ENCODE data around the gene C12orf75.

The C12orf75 gene

DNA sequence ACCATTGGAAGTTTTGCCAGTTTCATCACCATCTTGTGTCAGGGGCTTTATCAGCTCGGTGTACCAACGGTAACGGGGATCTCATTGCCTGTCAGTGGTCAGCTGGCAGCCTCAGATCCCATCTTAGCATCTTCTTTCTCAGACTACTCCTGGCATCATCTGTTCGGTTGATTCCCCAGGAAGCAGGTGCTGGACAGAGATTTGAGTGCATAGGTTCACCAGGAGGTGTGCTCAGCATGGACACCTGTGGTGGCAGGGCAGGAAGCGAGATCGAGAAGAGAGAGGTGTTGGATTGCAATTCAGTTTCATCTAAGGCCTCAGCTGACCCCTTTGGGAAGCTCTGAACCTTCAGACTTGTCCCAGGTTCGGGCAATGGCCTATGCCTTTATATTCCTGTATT lies 76.0 kb downstream of the C12orf75 start:
- peaks cover 14% of the 10 kb centered on the region for H3K9me3 ChIP-seq
- no peak overlapping the region for H3K4me2 ChIP-seq
- H3K27me3 ChIP-seq = no peaks in the 10 kb centered on the region
- H3K36me3 ChIP-seq = no peaks in the 10 kb centered on the region
- H3K4me1 ChIP-seq = peaks cover 25% of the 10 kb centered on the region
- H3K9ac ChIP-seq = no peak overlapping the region
- no peak overlapping the region for H3K4me3 ChIP-seq
- TF ChIP-seq Cebpa-rat (IDR thresholded peaks at IDR 0.05) = no peak
- H3K27ac ChIP-seq = no peak overlapping the region
- H4K20me1 ChIP-seq = no peaks in the 10 kb centered on the region

DNA sequence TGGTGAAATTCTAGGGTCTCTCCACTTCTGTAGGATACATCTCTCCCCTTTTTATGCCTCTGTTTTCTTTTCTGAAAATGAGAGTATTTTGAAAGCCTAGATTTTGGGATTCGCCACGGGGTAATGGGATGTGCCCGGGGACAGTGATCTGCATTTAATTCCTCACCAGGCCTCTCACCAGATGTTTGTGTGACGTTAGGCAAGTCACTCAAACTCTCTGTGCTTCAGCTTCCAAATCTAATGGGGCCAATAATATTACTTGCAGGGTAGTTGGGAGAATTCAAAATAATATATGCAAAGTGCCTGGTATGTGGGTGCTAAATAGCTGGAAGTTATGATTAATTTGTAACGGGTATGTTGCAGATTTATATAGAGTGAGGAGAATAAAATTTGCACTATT lies 78.8 kb downstream of the C12orf75 start:
- Histone ChIP-seq H3K4me1 (peaks cover 25% of the 10 kb centered on the region), H3K36me3 (no peaks in the 10 kb centered on the region), H3K9ac (no peak overlapping the region), H3K27ac (no peak overlapping the region), H3K9me3 (peaks cover 10% of the 10 kb centered on the region), H4K20me1 (no peaks in the 10 kb centered on the region), H3K27me3 (no peaks in the 10 kb centered on the region), H3K4me2 (peak overlapping the region; percentile 81), H3K4me3 (no peak overlapping the region)
- no peak for TF ChIP-seq Cebpa-rat (IDR thresholded peaks at IDR 0.05)

- no peak overlapping the region for H3K27ac ChIP-seq
- H3K4me3 ChIP-seq = peak overlapping the region; percentile 25; the same call in 1 of the 2 replicates
- H3K4me1 ChIP-seq = peaks cover 25% of the 10 kb centered on the region
- TF ChIP-seq Cebpa-rat (IDR thresholded peaks at IDR 0.05) = no peak
- peaks cover 3% of the 10 kb centered on the region; the same call in 1 of the 2 replicates for H3K9me3 ChIP-seq
- H3K9ac ChIP-seq = no peak overlapping the region; the same call in 1 of the 2 replicates
- H4K20me1 ChIP-seq = no peaks in the 10 kb centered on the region
- H3K36me3 ChIP-seq = no peaks in the 10 kb centered on the region
- H3K4me2 ChIP-seq = peak overlapping the region; percentile 81
- H3K27me3 ChIP-seq = no peaks in the 10 kb centered on the region
Measured at GRCh38 chr12:105409801-105410471, 79.4 kb downstream of the C12orf75 start.

- Histone ChIP-seq H3K4me1 (peaks cover 20% of the 10 kb centered on the region), H4K20me1 (no peaks in the 10 kb centered on the region), H3K9ac (no peak overlapping the region), H3K27me3 (no peaks in the 10 kb centered on the region), H3K4me2 (no peak overlapping the region), H3K27ac (no peak overlapping the region), H3K4me3 (no peak overlapping the region), H3K36me3 (no peaks in the 10 kb centered on the region), H3K9me3 (no peaks in the 10 kb centered on the region)
- no peak for TF ChIP-seq Cebpa-rat (IDR thresholded peaks at IDR 0.05)
Measured at GRCh38 chr12:105413911-105414487, 83.5 kb downstream of the C12orf75 start.

DNA sequence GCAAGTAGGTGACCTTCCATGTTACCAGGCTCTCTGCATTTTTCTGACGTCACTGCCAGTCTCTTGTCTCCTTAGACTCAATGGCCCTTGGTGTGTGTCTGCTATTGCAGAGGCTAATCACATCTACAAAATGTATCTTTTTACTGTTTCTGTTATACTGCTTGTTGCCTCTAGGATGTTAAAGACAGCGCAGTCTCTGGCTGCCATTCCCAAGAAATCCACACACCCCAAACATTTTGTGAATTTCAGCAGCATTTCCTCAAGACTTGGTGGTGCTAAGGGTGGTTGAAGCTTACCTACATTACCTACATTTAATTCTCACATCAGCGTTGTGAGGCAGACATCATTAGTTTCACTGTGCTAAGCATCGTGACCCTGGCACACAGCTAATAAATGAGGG lies 87.2 kb downstream of the C12orf75 start:
- Histone ChIP-seq H3K36me3 (no peaks in the 10 kb centered on the region), H3K4me3 (no peak overlapping the region), H3K4me2 (no peak overlapping the region), H3K9me3 (no peaks in the 10 kb centered on the region), H4K20me1 (no peaks in the 10 kb centered on the region), H3K27me3 (no peaks in the 10 kb centered on the region), H3K9ac (no peak overlapping the region), H3K4me1 (no peaks in the 10 kb centered on the region), H3K27ac (no peak overlapping the region)
- TF ChIP-seq Cebpa-rat (IDR thresholded peaks at IDR 0.05) = no peak

DNA sequence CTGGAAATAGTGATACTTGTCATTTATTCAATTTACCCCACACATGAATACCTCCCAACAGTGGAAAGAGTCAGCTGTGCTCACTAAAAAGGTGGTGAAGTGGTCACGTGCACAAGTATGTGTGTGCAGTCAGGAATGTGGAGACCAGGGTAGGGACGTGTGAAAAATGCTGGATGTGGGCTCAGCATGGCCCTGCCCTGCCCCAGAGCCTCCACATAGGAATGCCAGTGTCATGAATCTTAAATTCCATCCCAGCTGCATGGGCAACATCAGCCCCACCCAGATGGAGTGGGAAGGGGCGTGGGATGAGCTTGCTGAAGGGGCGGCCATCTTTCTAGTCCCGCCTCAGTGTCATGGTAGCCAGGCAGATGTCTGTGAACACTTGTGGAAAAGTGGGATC lies 87.7 kb downstream of the C12orf75 start:
- no peak overlapping the region for H3K4me3 ChIP-seq
- H3K27me3 ChIP-seq = no peaks in the 10 kb centered on the region
- H3K9me3 ChIP-seq = no peaks in the 10 kb centered on the region
- H4K20me1 ChIP-seq = no peaks in the 10 kb centered on the region
- H3K9ac ChIP-seq = no peak overlapping the region
- no peaks in the 10 kb centered on the region for H3K36me3 ChIP-seq
- no peak overlapping the region for H3K4me2 ChIP-seq
- no peaks in the 10 kb centered on the region for H3K4me1 ChIP-seq
- no peak for TF ChIP-seq Cebpa-rat (IDR thresholded peaks at IDR 0.05)
- no peak overlapping the region for H3K27ac ChIP-seq

- H3K36me3 ChIP-seq = no peaks in the 10 kb centered on the region
- H3K4me1 ChIP-seq = no peaks in the 10 kb centered on the region
- TF ChIP-seq Cebpa-rat (IDR thresholded peaks at IDR 0.05) = no peak
- no peak overlapping the region for H3K9ac ChIP-seq
- no peak overlapping the region for H3K4me3 ChIP-seq
- H3K27me3 ChIP-seq = no peaks in the 10 kb centered on the region
- no peaks in the 10 kb centered on the region for H3K9me3 ChIP-seq
- H3K4me2 ChIP-seq = no peak overlapping the region
- H3K27ac ChIP-seq = no peak overlapping the region
- H4K20me1 ChIP-seq = no peaks in the 10 kb centered on the region
Measured at GRCh38 chr12:105418821-105419291, 88.4 kb downstream of the C12orf75 start.

- H4K20me1 ChIP-seq = no peaks in the 10 kb centered on the region
- no peak for TF ChIP-seq Cebpa-rat (IDR thresholded peaks at IDR 0.05)
- no peaks in the 10 kb centered on the region for H3K9me3 ChIP-seq
- H3K4me1 ChIP-seq = no peaks in the 10 kb centered on the region
- no peak overlapping the region for H3K27ac ChIP-seq
- no peak overlapping the region for H3K4me2 ChIP-seq
- H3K4me3 ChIP-seq = no peak overlapping the region
- no peaks in the 10 kb centered on the region for H3K36me3 ChIP-seq
- H3K27me3 ChIP-seq = no peaks in the 10 kb centered on the region
- H3K9ac ChIP-seq = no peak overlapping the region
Measured at GRCh38 chr12:105419606-105420005, 89.1 kb downstream of the C12orf75 start.

DNA sequence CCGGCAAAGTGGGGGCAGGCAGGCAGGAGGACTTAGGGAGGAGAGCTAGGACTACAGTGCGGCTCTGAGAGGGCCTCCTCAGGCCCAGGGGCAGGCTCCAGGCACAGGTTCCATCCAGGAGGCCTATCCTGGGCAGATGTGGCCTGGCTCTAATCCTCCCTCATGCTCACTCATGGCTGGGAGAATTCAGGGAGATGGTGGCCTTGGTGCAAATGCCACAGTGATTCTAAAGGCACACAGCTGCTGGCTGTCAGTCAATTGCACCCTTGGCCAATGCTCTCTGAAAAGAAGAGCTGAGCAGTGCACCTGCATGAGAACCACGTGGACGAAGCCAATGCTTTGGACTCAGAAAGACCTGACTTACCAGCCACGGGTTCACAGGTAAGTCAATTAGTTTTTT lies 89.6 kb downstream of the C12orf75 start:
- H3K27me3 ChIP-seq = no peaks in the 10 kb centered on the region
- H3K4me2 ChIP-seq = no peak overlapping the region
- no peaks in the 10 kb centered on the region for H3K4me1 ChIP-seq
- H3K9ac ChIP-seq = no peak overlapping the region
- no peaks in the 10 kb centered on the region for H3K36me3 ChIP-seq
- no peak for TF ChIP-seq Cebpa-rat (IDR thresholded peaks at IDR 0.05)
- H3K9me3 ChIP-seq = no peaks in the 10 kb centered on the region
- H4K20me1 ChIP-seq = no peaks in the 10 kb centered on the region
- no peak overlapping the region for H3K27ac ChIP-seq
- H3K4me3 ChIP-seq = no peak overlapping the region

DNA sequence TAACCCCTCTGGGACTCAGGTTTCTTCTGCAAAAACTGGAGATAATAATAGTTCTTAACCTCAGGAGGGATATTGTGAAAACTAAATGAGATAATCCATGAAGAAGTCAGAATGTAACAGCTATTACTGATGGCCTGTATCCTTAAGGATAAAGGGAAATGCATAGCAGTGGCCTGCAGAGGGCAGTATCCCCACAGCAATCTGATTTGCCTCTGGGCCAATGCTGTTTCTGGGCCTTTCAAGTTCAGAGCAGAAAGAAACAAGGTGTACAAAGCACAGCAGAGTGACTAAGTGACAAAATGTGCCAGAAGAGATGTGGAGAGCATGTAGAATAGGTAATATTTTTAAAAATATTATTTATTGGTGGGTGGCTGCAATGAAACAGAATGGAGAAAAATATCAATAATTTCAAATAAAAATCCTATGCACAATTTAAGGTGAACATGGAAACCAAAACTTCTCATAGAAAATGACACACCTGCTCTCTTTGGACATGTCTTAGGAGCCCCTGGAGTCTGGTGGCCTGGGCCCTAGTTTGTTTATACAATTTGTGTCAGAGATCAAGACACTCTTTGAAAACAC lies 90.3 kb downstream of the C12orf75 start:
- Histone ChIP-seq H3K4me2 (no peak overlapping the region), H3K4me1 (no peaks in the 10 kb centered on the region), H3K4me3 (no peak overlapping the region), H3K9ac (no peak overlapping the region), H3K27ac (no peak overlapping the region), H4K20me1 (no peaks in the 10 kb centered on the region), H3K9me3 (no peaks in the 10 kb centered on the region), H3K27me3 (no peaks in the 10 kb centered on the region), H3K36me3 (no peaks in the 10 kb centered on the region)
- TF ChIP-seq Cebpa-rat (IDR thresholded peaks at IDR 0.05) = no peak
